Measurements from ENCODE around the gene TP53AIP1.

DNA sequence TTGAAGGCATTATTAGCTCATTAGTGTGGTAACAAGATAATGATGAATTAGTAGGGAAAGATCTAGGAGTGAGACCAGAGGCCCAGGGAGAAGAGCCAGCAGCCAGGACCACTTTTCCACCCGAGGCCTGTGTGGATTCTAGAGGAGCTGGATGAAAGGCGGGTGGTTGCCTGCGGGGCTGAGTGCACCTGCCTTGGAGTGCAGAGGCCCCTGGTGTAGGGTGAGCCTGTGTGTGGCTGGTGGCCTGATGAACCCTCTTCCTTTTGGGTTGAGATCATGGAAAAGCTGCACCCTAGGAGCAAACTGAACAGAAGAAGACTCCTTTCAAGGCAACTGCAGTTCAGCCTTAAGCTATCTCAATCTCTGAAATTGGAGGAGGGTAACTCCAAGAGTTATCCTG, 5.9 kb upstream of the TP53AIP1 start:
- TF ChIP-seq EZH2 (IDR thresholded peaks at IDR 0.05; ENCODE audit: borderline replicate concordance, low read depth, low read length, poor library complexity, severe bottlenecking): no peak
- no peak for TF ChIP-seq CTCF (conservative IDR thresholded peaks at IDR 0.05; ENCODE audit: low read depth, low read length)

All from A673 (cell line).